ENCODE data around the gene PNRC2.

The PNRC2 gene, protein sequence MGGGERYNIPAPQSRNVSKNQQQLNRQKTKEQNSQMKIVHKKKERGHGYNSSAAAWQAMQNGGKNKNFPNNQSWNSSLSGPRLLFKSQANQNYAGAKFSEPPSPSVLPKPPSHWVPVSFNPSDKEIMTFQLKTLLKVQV

DNA sequence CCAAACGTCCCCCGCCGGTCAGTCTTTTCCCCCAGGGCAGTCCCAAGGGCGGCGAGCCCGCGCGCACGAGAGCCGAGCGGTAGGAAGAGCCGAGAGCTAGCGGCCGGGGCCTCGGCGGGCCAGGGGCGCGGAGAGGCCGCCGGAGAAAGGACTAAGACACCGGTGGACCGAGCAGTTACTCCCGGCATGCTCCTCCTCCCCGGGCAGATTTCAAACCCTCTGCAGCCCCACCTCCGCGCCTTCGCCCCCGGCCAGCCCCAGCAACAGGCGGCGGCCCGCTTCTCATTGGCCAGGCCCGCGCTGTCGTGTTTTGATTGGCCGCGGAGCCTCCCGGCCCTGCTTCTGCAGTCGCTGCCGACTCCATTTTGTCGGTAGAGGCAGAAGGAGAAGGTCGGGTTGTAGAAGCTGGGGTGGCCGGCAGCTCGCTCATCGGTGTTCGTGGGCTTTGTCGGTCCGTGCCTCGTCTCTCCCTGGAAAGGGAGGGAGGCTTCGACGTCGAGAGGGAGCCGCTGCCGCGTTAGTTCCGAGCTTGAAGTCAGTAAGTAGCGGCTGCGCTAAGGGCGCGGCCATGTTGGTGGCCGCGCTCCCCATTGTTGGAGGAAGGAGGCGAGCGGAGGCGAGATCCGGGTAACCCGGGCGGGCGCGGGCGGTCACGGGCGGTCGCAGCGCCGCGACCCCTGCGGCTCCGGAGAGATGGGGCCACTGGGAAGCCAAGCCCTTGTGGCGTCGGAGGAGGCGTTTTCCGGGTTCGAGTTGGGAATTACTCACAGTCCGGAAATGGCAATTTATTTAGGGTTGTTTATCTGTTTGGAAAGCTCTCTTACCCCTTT is at the start of gene PNRC2:
PNRC2 (plus strand) TSS at position 368 of the 830 bp plus-strand sequence. CDS start 1,630 bp downstream, outside the sequence.
- peak; percentile 95 for DNase-seq

DNA sequence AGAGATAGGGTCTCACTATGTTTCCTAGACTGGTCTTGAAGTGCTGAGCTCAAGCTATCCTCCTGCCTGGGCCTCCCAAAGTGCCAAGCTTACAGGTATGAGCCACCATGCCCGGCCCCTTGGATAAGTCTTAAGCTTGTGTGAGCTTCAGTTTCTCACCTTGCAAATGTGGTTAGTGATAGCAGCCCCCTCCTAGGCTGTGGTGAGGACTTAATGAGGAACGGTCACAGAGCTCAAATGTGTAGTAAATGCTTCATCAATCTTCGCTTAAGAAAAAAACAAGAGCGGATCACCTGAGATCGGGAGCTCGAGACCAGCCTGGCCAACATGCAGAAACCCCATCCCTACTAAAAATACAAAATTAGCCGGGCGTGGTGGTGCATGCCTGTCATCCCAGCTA is 49.5 kb upstream of the PNRC2 start:
- no peak for DNase-seq

DNA sequence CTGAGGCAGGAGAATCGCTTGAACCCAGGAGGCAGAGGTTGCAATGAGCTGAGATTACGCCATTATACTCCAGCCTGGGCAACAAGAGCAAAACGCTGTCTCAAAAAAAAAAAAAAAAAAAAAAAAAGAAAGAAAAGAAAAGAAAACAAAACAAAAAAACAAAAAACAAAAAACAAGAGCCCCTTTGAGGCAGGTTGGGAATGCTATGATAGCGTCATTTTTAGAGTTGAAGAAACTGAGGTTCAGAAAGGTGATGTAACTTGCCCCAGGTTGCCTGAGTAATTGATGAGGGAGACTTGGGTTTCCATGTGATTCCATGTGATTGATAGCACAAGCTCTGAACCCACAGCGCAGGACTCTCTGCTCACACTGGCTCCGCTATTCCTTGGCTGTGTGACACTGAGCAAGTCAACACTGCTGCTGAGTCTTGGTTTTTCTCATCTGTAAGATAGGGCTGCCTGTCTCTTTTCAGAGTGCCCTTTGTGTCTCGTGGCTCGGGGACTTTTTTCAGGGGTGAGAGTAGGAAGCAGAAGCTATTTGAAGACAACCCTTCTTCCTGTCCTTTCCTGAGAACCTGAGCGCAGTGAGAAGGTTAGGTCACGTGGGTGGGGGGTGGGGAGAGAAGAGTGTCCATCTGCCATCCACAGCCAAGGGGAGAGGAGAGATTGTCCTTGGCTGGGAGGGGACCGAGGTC is 48.9 kb upstream of the PNRC2 start:
- no peak for DNase-seq

DNA sequence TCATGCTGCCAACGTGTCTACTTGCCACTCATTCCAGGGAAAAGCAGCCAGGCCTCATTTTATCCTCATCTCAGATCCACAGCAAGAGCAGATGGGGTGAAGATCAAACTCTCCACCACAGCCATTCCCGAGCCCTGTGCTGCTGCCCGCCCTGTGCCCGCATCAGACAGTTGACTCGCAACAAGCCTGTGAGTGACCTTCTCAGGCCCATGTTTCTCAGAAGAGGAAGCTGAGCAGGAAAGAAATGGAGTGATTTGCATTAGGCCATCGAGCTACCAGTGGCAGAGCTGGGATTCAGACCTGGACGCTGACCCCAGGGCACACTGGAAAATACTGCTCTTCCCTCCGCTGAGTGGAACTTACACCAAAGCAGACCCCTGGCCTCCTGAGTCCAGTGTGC is 47.7 kb upstream of the PNRC2 start:
- no peak for DNase-seq

DNA sequence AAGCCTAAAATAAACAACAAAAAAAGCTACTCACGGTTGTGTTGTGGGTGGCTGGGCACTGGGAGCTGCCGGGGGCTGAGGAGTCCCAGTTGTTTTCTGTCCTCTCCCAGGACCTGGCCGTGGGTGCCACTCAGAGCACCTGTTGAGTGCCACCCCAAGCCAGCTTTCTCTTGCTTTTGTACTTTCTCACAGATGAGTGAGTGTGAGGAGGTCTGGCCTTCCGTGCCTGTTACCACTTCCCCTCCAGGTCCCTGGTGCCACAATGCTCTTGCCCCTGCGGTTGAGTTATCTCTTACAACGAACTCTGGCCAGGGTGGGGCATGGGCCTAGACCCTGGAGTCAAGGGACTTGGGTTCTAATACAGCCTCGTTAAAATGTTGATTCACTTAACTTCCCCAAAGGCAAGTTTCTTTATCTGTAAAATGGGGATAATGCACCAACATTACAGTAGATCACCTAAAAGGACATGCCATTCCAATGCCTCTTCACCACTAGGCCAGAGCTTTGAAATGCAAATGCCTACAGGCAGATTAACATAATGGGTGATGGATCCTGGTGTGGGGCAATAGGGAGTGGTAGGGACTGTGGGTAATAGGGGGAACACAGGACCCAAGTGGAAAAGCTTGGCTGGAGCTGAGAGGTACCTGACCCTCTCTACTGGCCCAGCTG is 46.3 kb upstream of the PNRC2 start, which contains the start of gene CNR2:
CNR2 (minus strand) TSS at position 151 of the 669 bp plus-strand sequence. CDS start 37,745 bp downstream, outside the sequence.
- DNase-seq = no peak

DNA sequence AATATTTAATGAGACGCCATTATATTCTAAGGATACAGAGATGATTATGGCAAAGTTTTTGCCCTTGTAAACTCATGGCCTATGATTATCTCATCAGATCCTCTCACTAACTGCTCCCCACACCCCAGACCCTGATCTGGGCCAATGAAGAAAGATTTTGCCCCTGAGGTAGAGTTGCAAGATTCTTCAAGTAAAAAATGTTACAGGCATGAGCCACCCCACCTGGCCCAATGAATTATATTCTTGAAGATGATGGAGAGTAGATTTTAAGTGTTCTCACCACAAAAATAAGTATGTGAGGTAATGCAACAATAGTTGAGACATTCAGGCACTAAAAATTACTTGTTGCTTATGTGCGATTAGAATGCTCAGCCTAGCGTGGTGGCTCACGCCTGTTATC is 44.7 kb upstream of the PNRC2 start:
- DNase-seq = no peak

DNA sequence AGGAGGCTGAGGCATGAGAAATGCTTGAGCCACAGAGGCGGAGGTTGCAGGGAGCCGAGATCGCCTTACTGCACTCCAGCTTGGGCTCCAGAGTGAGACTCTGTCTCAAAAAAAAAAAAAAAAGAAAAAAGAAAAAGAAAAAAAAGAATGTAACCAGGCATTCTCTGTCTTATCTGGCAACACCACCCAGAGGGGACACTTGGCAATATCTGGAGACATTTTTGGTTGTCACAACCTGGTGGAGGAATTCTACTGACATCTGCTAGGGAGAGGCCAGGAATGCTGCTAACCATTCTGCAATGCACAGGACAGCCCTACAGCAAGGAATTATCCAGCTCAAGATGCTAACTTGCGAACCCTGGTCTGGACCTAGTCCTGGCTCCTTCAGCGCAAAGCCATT is 44.2 kb upstream of the PNRC2 start:
- no peak for DNase-seq

DNA sequence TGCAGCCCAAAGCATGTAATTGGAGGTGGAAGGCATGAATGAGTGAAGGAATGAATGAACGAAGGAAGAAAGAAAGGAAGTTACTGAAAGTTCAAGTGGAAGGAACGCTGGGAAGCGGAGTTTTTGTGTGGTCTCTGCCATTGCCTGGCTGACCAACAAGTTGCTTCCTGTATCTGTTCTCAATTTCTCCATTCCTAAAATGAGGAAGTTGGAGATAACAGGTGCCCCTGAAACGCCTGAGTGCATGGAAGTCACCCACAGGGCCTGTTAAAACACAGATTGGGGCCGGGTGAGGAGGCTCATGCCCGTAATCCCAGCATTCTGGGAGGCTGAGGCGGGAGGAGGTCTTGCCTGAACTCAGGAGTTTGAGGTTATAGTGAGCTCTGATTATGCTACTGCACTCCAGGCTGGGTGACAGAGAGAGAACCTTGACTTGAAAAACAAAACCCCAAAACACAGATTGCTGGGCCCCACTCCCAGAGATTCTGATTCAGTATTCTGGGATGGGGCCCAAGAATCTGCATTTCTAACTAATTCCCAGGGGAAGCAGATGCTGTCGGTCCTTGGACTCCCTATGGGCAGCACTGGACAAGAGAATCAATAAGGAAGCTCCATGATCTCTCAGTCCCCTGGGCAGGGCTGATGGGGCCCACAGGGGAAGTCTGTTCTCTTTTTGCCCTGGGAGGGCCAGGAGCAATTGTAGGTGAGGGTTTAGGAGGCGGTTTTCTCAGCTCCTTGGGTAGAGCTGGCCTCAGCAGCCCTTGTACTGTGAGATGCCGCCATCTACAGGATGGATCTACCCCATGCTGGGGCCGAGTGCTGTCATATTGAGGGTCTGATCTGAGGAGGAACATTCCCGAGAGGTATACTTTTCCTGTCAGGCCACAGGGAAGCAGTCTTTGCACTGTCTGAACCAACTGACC is 43.2 kb upstream of the PNRC2 start:
- peak; percentile 62 for DNase-seq

DNA sequence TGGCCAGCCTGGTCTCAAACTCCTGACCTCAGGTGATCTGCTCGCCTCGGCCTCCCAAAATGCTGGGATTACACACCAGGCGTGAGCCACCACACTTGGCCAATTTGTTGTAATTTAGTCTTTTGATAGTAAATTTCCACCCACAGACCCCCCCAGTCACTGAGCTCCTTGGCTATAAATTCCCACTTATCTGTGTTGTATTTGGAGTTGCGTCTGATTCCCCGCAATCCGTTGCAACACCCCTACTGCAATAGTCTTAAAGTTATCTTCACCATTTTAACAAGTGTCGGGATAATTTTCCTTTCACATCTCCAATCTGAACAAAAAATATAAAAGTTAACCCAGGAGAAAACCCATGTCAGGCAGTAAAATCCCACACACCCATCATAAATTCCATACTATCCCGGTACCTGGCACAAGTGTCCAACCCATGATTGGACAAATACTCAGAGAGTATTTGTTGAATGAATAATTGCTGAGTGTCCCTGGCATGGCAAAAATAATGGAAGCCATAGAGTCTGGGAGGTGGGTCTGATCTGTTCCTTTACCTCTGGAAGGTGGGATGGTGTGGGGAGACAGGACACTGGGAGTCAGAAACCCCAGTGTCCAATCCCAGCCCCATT is 37.2 kb upstream of the PNRC2 start:
- no peak for DNase-seq

DNA sequence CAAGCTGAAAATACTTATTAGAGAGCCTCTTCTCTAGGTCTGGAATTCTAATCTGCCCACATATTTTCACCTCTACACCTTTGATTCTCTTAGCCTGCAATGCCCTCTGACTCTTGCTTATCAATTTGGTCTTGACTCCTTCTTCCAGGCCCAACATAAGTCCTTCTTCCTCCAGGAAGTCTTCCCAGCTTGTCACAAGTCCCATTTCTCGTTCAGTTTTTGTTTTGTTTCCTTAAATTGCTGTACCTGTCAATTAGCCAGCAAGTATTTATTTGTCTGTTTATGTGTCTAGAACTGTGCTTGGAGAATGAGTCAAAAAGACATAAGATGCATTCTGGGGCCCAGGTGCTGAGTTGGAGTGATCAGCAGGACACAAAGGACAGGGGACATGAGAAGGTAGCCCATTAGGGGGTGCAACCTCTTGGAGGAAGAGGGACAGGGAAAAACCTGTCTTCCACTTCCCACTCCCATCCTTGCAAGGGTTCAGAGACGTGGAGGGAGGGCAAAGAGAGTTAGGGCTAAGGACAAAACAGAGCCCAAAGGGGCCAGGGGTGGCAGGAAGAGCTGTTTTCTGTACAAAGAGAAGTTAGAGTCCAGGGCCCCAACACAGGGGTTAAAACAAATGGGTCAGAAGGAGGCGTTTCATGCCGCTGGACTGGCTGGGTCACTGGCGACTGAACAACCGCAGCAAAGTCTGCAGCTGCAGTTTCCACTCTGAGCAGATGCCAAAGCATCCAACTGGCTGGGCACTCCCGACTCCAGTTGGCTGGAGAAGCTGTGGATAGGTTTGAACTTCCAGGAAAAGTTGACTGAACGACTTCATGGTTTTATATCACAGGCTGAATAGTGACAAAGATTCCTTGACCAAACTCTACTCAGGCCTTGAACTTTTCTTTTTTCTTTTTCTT is 35.8 kb upstream of the PNRC2 start:
- no peak for DNase-seq

DNA sequence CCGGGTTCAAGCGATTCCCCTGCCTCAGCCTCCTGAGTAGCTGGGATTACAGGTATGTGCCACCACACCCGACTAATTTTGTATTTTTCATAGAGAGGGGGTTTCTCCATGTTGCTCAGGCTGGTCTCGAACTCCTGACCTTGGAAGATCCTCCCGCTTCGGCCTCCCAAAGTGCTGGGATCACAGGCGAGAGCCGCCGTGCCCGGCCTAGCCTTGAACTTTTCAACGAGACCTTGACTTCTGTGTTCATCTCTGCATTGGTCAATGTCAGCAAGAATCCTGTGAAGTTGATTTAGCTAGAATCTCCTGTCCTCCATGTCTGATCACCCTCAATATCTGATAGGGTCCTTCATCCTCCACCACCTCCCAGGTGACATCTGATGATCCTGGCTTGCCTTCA is 35.0 kb upstream of the PNRC2 start:
- no peak for DNase-seq

DNA sequence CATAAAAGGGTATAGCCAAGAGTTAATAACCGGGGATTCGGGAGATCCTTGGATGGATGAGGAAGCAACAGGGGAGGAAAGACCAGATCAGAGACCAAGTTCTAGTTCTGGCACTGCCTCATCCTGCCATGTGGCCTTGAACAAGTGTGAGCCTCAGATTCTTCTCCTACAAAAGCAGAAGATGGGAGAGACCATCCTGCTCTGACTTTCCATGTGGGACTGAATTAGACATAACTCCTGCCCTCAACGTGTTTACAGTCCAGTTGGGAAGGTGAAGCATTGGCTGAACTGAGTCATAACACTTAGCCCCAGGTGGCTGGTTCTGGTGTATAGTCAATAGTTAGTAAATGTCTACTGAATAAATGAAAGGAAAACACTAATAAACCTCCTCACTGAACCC is 34.3 kb upstream of the PNRC2 start:
- DNase-seq = no peak

DNA sequence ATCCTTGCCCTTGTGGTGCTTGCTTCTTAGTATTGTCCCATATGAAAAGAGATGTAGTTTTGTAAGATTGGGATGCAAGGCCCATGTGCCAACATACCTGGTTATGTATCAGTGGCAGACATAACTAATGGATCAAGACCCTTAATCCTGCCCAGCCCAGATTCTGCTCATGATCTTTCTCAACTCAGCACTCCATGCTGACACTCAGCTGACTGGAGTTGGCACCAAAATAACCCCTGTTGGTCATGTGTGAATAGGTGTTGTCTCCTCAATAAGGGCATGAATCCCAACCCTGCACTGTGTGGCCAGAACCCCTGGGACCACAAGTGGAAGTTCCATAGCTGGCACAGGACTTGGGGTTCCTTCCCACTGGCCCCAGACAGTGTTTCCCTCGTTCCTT is 32.5 kb upstream of the PNRC2 start:
- no peak for DNase-seq

DNA sequence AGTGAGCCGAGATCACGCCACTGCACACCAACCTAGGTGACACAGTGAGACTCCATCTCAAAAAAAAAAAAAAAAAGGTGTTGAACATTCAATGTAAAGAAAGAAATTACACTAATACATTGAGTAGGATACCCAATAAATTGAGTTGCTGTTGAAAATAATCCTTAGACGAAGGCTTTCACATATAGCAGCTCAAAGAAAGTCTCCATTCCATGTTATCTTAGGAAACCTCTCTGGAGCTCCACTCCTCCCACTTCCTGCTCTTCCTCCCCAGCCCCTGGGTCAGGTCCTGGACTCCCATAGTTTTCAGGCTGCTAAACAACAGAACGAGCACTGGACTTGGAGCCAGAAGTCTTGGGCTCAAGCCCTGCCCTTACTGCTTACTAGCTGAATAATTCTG is 30.8 kb upstream of the PNRC2 start:
- DNase-seq = no peak

DNA sequence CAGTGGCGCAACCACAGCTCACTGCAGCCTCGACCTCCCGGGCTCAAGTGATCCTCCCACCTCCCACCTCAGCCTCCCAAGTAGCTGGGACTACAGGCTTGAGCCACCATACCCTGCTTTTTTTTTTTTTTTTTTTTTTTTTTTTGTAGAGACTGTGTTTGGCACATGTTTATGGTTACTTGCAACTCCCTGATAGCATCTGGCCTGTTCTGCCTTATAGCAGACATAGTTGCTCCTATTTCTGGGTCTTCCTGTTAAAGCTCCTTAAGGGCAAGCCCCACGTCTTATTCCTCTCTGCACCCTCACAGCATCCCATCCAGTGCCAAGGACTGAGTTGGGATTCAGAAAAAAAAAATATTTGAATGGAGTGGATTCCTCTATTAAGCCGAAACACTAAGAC is 29.4 kb upstream of the PNRC2 start:
- DNase-seq = no peak

DNA sequence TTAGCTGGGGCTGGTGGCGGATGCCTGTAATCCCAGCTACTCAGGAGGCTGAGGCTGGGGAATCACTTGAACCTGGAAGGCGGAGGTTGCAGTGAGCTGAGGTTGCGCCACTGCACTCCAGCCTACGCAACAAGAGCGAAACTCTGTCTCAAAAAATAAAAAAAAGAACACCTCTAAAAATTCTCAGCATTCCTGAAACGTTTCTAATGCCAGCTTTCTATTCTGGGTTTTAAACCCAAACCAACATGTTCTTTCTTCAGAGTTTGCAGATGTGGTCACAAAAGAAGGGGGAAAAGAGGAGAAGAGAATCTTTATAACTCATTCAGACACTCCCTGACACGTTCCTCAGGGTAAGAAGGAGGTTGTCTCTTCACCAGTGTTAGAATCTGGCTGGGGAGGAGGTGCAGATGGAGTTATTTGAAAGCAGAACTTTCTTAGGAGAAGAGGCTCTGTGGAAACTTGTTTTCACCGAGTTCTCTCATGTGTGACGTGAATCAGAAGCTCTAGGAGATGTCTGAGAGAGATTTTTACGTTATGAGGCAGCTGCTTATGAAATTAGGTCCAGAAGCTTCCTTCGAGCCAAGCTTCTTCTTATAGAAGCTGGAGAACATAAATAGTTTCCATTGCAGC is 28.7 kb upstream of the PNRC2 start:
- peak; percentile 73 for DNase-seq

DNA sequence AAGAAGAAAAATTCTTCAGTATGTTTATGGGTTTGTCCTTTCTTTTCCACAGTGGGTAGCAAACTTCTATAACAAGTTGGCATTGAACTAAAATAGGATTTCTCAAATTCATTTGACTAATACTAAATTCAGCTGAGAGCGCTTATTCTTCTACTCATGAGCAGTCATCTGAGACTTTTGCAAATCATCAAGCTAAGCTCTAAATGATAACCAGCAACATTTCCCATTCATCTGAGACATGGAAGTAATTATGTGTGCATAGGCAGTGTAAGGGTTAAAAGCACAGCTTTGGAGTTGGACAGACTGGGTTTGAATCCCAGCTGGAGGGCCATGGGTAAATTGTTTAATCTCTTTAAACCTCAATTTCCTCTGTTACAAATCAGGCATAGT is 28.1 kb upstream of the PNRC2 start:
- DNase-seq = no peak

DNA sequence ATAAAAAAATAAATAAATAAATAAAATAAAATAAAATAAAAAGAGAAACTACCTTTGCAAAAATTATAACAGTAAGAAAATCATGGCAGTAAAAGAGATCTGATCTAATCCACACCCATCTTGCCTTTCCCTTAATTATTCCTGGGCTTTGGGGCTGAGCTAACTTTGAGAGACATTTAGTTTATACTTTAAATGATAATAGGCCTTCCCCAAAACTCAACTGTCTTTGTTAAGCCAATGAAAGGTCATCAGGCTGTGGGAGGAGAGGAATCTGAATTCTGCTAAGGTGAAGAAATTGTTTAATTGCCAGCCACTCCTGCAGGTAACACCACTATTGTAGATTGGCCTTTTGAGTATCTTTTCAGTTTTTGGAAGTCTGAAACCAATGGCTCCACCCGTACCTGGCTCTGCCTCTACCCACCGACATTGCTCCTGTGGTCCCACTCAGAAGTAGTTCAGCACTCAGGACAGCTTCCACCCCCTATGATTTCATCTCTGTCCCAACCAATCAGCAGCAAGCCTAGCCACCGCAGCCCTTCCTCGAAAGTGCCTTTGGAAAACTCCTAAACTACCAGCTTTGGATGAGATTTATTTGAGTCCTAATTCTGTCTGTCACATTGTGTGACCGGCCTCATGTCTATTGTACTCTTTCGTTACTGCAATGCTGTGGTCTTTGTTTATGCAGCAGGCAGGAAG is 23.0 kb upstream of the PNRC2 start:
- DNase-seq = no peak

DNA sequence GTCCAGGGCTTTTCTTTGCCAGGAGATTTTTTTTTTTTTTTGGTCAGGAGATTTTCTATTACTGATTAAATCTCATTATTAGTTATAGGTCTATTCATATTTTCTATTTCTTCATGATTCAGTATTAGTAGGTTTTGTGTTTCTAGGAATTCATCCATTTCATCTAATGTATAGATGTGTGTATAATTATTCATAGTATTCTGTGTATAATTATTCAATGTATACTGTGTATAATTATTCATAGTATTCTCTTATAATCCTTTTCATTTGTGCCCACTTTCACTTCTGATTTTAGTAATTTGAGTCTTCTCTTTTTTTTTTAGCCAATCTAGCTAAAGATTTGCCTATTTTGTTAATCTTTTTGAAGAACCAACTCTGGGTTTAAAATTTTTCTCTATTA is 12.3 kb upstream of the PNRC2 start:
- DNase-seq = no peak

DNA sequence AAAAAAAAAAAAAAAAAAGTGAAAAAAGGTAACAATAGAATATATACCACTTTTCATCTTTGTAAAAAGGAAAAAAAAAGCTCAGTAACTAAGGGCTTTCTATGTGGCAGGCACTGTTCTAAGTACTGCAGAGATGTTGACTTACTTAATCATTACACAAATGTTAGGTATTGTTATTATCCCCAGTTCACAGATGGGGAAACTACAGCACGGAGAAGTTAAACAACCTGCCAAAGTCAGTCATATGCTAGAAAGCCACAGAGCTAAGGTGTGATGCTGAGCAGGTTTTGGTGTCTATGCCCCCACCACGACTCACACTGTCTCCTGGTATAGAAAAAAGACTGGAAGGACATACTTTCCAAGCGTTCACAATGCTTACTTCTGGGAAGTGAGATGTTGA is 6.6 kb upstream of the PNRC2 start:
- DNase-seq = no peak
